ENCODE measurements around the gene FUT6. TPM values are rescaled to one million over a fixed set of nuclear protein-coding genes. Genes with fewer than 3 reads are reported as not detected.

Gene FUT6
- total RNA-seq, 2 donors from 2014 or later = 0.62 TPM; not detected in 1

DNA sequence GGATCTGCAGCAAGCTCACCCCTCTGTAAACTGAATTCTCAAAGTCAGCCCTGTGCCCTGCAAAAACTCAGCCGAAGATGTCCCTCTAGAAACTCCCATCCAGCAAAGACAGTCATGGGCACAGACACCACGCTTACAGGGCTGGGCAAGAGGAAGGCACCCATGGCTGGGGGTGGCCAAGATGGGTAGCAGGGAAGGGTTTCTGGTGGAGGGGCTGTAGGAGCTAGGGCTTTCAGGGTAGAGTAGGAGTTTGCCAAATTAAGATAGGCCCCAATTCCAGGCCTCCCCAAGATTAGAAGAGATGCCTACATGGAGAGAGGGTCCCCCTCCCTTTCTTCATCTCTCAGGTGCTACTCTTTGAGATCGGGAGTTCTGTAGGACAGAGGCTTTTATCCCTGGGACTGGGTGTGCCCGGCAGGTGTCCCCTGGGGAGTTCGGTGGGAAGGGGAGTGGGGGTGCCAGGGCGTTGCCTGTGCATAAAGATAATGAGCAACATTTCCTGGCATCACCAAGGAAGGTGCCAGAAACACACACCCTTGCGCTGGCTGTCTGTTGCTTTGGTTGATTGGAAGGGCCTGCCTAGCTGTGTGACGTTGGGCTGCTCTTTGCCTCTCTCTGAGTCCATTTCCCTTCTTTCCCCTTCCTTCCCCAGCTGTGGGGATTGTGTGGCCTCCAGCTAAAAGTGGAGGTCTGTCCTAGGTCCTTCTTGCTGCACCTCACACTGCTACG is 25.2 kb downstream of the FUT6 start:
- H3K36me3 ChIP-seq = no peaks in the 10 kb centered on the region
- H3K27me3 ChIP-seq (replicated peaks; ENCODE audit: insufficient read depth) = no peaks in the 10 kb centered on the region
- WGBS = 69% methylated on average over 9 of the region's 9 CpGs
- no peak overlapping the region for H3K4me3 ChIP-seq
- H3K4me1 ChIP-seq (replicated peaks) = no peaks in the 10 kb centered on the region
- intact Hi-C loops (cut with DNase I) = no loop called here
- H3K27ac ChIP-seq = no peak overlapping the region
- H3K9me3 ChIP-seq = no peaks in the 10 kb centered on the region
- DNase-seq (ENCODE audit: low spot score) = no peak
- TF ChIP-seq POLR2A (IDR thresholded peaks at IDR 0.05) (no peak), POLR2AphosphoS5 (IDR thresholded peaks at IDR 0.05) (no peak)
- TF ChIP-seq, protein P1, sequence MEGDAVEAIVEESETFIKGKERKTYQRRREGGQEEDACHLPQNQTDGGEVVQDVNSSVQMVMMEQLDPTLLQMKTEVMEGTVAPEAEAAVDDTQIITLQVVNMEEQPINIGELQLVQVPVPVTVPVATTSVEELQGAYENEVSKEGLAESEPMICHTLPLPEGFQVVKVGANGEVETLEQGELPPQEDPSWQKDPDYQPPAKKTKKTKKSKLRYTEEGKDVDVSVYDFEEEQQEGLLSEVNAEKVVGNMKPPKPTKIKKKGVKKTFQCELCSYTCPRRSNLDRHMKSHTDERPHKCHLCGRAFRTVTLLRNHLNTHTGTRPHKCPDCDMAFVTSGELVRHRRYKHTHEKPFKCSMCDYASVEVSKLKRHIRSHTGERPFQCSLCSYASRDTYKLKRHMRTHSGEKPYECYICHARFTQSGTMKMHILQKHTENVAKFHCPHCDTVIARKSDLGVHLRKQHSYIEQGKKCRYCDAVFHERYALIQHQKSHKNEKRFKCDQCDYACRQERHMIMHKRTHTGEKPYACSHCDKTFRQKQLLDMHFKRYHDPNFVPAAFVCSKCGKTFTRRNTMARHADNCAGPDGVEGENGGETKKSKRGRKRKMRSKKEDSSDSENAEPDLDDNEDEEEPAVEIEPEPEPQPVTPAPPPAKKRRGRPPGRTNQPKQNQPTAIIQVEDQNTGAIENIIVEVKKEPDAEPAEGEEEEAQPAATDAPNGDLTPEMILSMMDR (IDR thresholded peaks at IDR 0.05) = no peak

DNA sequence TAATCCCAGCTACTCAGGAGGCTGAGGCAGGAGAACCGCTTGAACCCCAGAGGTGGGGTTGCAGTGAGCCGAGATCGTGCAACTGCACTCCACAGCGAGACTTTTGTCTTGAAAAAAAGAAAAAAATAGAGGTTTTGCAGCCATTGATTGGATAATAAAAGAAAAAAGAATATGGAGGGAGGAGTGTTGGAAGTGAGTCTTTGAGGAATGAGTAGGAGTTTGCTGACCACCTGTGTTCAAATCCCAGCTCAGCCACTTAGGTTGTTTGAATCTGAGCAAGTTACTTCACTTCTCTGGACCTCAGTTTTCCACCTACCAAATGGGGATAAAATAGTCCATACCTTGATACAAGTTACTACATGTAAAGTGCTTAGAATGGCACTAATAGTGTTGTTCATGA is 28.4 kb downstream of the FUT6 start:
- Histone ChIP-seq H3K4me1 (replicated peaks) (no peaks in the 10 kb centered on the region), H3K4me3 (no peak overlapping the region), H3K36me3 (no peaks in the 10 kb centered on the region), H3K27ac (no peak overlapping the region), H3K9me3 (no peaks in the 10 kb centered on the region), H3K27me3 (replicated peaks; ENCODE audit: insufficient read depth) (no peaks in the 10 kb centered on the region)
- DNase-seq (ENCODE audit: low spot score) = no peak
- intact Hi-C loops (cut with DNase I) = no loop called here
- no peak for TF ChIP-seq POLR2AphosphoS5 (IDR thresholded peaks at IDR 0.05)
- TF ChIP-seq, protein P1 (IDR thresholded peaks at IDR 0.05) = no peak
- TF ChIP-seq POLR2A (IDR thresholded peaks at IDR 0.05) = no peak
- WGBS = 92% methylated on average over 4 of the region's 4 CpGs

DNA sequence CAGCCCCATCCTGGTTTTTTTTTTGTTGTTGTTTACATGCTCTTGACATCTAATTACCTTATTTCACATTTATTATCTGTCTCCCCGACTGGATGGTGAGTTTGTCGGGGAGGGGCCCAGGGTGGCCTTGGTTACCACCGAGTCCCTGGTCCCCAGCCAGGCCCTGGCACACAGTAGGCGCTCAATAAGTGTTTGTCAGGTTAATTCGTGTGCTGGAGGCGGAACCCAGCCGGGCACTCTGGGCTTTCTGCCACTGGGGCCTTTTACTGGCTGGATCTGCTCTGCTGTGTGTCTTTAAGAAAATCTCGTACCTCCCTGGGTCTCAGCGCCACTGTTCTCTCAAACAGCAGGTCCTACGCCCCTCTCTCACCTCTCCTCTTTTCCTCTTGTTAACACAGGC is 30.0 kb downstream of the FUT6 start:
- Histone ChIP-seq H3K9me3 (no peaks in the 10 kb centered on the region), H3K4me3 (no peak overlapping the region), H3K4me1 (replicated peaks) (no peaks in the 10 kb centered on the region), H3K36me3 (no peaks in the 10 kb centered on the region), H3K27me3 (replicated peaks; ENCODE audit: insufficient read depth) (no peaks in the 10 kb centered on the region), H3K27ac (no peak overlapping the region)
- DNase-seq (ENCODE audit: low spot score) = no peak
- TF ChIP-seq, protein P1 (IDR thresholded peaks at IDR 0.05) = no peak
- WGBS = 71% methylated on average over 10 of the region's 10 CpGs
- intact Hi-C loops (cut with DNase I) = no loop called here

DNA sequence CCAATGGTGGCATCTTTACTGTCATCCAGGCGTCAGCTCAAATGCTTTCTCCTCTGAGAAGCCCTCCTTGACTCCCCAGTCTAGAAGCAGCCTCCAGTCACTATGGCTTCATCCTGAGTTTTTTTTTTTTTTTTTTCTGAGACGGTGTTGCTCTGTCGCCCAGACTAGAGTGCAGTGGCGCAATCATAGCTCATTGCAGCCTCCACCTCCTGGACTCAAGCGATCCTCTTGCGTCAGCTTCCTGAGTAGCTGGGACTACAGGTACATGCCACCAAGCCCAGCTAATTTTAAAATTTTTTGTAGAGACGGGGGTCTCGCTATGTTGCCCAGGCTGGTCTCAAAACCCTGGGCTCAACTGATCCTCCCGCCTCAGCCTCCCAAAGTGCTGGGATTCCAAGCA is 30.4 kb downstream of the FUT6 start:
- H3K27ac ChIP-seq = no peak overlapping the region
- no peak for TF ChIP-seq POLR2A (IDR thresholded peaks at IDR 0.05)
- no peak for TF ChIP-seq POLR2AphosphoS5 (IDR thresholded peaks at IDR 0.05)
- TF ChIP-seq, protein P1 (IDR thresholded peaks at IDR 0.05) = no peak
- DNase-seq (ENCODE audit: low spot score) = no peak
- H3K4me1 ChIP-seq (replicated peaks) = no peaks in the 10 kb centered on the region
- no peaks in the 10 kb centered on the region for H3K27me3 ChIP-seq (replicated peaks; ENCODE audit: insufficient read depth)
- WGBS = 88% methylated on average over 9 of the region's 9 CpGs
- intact Hi-C loops (cut with DNase I) = no loop called here
- H3K4me3 ChIP-seq = no peak overlapping the region
- H3K36me3 ChIP-seq = no peaks in the 10 kb centered on the region
- no peaks in the 10 kb centered on the region for H3K9me3 ChIP-seq

DNA sequence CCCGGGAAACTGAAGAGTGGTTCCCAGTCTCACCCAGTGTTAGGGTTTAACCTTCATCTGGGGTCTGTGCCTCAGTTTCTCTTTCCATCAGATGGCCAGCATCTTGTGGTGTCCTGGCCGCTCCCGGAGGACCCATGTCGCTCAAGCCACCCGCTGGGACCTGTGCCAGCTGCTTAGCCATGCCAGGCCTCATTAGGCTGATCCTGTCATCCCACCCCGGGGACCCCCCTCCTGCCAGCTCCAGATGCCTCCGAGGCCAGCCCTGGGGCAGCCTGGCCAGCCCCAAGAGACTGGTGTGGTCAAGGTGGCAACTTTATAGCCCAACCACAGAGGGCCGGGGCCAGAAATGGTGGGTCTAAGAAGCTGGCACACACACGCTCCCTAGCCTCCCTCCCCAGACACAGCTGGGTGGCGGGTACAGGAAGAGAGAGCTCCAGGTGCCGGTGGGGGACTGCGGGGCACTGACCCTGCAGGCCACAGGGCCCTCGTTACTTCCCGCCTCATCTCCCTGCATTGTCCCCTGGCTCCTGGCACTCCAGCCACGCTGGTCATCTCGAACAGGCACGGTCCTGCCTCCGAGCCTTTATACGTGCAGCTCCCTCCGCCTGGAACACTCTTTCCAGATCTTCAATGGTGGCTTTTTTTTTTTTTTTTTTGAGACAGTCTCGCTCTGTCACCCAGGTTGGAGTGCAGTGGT is 31.2 kb downstream of the FUT6 start:
- no peak overlapping the region for H3K4me3 ChIP-seq
- H3K4me1 ChIP-seq (replicated peaks) = no peaks in the 10 kb centered on the region
- DNase-seq (ENCODE audit: low spot score) = no peak
- H3K27me3 ChIP-seq (replicated peaks; ENCODE audit: insufficient read depth) = no peaks in the 10 kb centered on the region
- TF ChIP-seq POLR2AphosphoS5 (IDR thresholded peaks at IDR 0.05) = no peak
- no peak for TF ChIP-seq POLR2A (IDR thresholded peaks at IDR 0.05)
- TF ChIP-seq, protein P1 (IDR thresholded peaks at IDR 0.05) = no peak
- WGBS = 88% methylated on average over 21 of the region's 21 CpGs
- no peak overlapping the region for H3K27ac ChIP-seq
- no peaks in the 10 kb centered on the region for H3K36me3 ChIP-seq
- no peaks in the 10 kb centered on the region for H3K9me3 ChIP-seq
- intact Hi-C loops (cut with DNase I) = no loop called here
